NK-92 treated with Interleukin-12 subunit alpha and Interleukin-12 subunit beta, amount 100 ng/mL, for 24 hours (cell line): ENCODE results near the gene SRRM1.
"Not testable (repeated sequence)": the region's sequence is repeated elsewhere in the genome, so short reads cannot be mapped to it uniquely, and the experiment has no call there.

Experiments
- DNase-seq: peaks from one replicate; lab custom pipeline; 2025; lab: John Stamatoyannopoulos, UW

The SRRM1 gene

DNA sequence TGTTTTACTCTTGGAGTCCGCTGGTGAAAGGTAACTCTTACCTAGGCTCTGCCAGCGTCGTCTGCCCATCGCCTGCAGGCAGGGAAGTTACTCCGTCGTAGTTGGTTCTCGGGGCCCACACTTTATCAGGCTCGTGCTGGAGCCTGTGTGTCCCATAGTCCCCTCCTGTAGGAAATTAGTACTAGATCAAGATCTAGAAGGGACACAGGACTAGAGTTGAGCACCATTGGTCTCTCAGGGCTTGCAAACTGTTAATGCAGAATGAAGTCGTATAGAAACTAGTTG is 940 bp downstream of the SRRM1 start:
- no peak for DNase-seq

DNA sequence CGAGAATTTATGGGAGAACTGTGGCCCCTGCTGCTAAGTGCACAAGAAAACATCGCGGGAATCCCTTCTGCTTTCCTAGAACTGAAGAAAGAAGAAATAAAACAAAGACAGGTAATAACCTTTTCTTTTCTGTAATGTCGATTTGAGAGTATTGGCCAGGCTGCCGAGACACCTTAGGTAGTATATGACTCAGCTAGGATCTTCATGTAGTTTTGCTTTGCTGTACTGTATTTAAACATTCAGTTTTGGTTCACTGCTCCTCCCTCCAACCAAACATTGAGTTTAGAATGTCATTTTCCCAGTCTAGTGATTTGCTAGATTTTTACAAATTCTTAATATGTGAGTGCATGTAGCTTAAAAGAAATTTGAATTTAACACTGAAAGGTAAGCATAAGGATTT is 5.8 kb downstream of the SRRM1 start:
- DNase-seq: no peak

DNA sequence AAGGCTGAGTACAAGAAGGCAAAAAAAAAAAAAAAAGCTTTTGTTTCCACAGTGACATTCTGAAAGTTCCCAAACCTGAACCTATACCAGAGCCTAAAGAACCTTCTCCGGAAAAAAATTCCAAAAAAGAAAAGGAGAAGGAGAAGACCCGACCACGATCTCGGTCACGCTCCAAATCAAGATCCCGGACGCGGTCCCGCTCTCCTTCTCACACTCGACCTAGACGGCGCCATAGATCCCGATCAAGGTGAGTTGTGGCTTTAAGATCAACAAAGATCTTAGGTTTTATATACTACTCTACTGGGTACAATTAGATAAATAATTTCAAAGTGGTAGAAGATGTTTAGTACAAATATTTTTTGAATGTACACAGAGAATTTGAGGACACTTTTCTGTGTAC is 9.3 kb downstream of the SRRM1 start:
- DNase-seq: no peak

- DNase-seq: no peak
Observed at GRCh38 chr1:24654010-24654409, 10.9 kb downstream of the SRRM1 start.

GRCh38 chr1:24656046-24656445 is 12.9 kb downstream of the SRRM1 start:
- DNase-seq: no peak

DNA sequence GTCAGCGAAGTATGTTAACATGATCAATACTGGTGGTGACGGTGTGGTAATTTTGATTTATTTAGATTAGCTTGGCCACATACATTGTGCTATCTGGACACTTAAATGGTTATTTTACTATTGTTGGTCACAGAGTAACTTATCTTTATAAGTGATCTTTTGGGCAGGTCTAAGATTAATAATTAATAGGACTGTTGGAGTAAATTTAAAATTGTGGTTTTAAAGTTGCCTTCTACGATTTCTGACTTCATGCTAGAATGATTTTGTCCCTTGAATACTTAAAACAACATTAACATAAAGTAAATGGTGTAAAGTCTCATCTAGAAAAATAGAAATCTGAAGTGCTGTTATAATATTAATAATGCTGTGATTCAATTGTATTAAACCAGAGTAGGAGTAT is 14.7 kb downstream of the SRRM1 start:
- DNase-seq: no peak

GRCh38 chr1:24659166-24659904 is 16.2 kb downstream of the SRRM1 start:
- DNase-seq: no peak

DNA sequence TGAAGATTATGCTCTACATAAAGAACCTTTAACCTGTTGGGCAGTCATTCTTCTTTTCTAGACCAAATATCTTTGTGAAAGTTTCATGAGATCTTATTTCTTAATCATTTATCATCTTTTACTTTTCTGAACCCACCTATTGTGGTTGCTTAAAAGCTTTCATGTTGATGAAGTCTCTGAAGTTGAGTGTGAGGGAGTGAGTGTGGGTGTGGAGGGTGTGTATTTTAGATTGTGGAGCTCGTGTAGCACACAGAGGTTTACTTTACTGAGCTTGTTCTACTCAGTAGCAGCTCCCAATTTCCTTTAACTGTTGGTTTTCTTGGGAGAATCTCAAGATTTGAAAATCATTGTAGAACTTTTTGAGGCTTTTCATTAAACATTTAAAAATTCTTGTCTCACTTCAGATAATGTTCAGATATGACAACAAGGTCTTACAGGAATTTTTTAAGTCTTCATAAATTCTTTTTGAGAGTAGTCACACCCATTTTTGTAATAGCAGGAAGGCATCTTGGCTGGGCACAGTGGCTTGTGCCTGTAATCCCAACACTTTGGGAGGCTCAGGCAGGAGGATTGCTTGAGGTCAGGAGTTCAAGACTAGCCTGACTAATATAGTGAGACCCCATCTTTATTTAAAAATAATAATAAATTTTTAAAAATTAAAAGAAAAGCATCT is 17.0 kb downstream of the SRRM1 start:
- no peak for DNase-seq

DNA sequence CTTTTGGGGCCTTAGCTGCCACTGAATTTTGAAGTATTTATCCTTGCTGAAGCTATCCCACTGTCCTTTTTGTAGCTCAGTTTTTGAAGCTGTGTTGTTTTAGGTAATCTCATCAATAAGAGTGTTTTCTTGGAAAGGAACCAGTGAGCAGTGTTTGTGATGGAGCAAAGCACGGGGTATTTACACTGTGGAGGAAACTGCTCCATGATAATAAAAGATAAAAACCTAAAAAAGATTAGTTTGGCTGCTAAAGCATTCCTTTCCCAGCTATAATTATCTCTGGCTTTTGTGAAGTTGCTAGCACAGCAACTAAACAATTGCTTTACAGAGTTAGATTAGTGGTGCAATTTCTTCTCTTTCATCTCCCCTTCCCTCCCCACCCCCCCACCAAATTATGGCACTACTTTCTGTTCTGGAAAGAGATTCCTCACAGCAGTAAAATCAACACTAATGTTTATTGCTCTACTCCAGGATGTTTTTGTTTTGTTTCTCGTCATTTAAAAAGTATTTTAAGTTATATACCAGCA is 21.5 kb downstream of the SRRM1 start:
- DNase-seq: no peak

DNA sequence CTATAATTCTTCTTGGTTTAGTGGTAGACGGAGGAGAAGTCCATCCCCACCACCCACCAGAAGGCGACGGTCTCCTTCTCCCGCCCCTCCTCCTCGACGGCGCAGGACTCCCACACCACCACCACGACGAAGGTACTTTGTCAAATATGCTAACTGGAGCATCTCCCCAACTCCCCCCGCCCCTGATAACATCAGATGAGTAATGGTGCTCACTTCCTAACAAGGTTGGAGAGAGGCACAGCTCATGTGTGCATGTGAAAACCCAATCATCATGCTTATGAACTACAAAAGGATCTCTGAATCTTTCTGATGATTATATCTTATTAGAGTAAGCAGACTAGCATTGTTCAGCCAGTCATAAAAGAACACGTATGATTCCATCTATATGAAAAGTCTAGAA is 23.7 kb downstream of the SRRM1 start:
- DNase-seq: no peak

DNA sequence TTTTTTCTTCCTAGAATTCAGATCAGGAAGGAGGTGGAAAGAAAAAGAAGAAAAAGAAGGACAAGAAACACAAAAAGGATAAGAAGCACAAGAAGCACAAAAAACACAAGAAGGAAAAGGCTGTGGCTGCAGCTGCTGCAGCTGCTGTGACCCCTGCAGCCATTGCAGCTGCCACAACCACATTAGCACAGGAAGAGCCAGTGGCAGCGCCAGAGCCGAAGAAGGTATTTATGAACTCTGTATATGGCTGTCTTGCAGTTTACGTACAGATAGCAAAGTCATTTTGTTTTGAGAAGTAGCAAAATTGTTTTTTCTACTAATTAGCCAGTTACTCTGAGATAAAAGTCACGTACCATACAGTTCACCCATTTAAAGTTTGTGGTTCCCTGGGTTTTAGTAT is 28.3 kb downstream of the SRRM1 start:
- DNase-seq: not testable (repeated sequence)

- DNase-seq: not testable (repeated sequence)
Observed at GRCh38 chr1:24672686-24673085, 29.6 kb downstream of the SRRM1 start.

- no peak for DNase-seq
Observed at GRCh38 chr1:24673341-24673740, 30.2 kb downstream of the SRRM1 start.

GRCh38 chr1:24678421-24678820 is 35.3 kb downstream of the SRRM1 start:
- not testable (repeated sequence) for DNase-seq

GRCh38 chr1:24679725-24680124 is 36.6 kb downstream of the SRRM1 start:
- no peak for DNase-seq

DNA sequence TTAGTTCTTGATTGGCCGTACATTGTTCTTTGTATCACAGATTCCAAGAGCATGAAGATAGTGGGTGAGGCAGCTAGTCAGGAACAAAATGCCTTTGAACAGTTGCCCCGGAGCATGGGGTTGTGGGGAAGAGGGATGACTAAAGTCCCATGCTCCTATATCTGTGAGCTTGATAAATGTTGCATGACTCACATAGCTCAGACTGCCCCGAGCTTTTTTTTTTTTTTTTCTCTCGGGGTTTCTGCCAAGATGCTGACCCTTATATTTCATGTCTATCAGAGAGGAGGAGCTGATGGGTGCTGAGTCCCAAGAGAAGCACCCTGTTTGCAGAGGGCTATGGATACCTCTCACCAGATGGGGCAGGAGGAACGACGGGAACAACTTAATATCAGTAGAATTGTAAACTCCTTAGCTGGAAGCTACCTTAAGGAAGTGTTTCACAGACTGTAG is 40.6 kb downstream of the SRRM1 start:
- DNase-seq: no peak

DNA sequence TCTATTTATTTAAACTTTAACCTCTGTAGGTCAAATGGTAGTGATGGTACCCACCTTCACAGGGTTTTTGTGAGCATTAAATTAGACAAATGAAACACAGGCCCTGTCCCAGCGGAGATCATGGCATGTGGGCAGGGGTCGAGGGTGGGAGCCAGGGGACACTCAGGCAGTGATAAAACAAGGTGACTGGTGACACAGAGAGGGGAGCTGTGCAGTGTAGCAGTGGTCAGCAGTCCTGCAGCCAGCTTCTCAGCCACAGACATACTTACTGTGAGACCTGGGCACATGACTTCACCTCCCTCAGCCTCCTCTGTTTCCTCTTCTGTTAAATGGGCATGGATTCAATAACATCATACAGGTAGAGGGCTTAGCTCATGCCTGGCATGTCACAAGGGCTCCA is 44.9 kb downstream of the SRRM1 start:
- no peak for DNase-seq

DNA sequence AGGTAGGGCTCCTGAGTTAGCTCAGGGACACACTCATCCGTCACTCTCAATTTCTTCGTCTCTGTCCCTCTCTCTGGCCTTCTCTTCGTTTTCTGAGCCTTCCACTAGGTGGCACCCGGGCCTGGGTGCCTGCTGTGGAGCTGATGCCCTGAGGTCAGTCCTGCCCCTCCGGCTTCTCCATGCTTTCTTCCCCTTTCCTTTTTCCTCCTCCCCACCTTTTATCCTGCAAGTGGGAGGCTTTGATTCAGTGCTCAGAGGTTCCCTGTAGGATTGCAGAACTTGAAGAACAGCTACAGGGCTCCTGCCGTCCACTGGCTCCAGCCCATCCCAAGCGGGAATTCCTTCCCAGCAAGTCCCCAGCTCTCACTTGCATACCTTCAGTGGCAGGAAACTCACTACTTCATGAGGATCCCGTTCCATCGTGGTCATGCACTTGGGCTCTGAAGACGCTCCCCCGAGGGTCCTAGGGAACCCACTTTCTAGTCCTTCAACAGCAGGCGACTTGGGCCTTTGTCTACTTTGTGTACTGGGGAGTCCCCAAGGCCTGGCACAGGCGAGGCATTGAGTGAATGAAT is 45.6 kb downstream of the SRRM1 start:
- peak; percentile 22 for DNase-seq

DNA sequence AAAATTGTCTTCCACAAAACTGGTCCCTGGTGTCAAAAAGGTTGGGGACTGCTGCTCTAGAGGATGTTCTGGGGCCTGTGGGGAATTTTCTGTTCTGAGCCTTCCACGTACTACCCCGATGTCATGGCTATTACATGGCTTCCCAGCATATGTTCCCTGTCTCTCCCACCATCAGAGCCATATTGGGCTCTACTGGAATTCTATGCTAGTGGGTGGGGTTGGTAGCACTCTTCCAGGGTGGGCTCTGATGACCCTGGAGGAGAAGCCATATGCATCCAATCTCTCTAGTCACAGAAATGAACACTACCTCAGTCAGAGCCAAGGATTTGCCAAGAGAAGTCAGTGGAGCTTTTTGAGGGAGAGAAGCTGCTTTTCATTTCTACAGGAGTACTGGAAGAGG is 47.9 kb downstream of the SRRM1 start:
- no peak for DNase-seq

DNA sequence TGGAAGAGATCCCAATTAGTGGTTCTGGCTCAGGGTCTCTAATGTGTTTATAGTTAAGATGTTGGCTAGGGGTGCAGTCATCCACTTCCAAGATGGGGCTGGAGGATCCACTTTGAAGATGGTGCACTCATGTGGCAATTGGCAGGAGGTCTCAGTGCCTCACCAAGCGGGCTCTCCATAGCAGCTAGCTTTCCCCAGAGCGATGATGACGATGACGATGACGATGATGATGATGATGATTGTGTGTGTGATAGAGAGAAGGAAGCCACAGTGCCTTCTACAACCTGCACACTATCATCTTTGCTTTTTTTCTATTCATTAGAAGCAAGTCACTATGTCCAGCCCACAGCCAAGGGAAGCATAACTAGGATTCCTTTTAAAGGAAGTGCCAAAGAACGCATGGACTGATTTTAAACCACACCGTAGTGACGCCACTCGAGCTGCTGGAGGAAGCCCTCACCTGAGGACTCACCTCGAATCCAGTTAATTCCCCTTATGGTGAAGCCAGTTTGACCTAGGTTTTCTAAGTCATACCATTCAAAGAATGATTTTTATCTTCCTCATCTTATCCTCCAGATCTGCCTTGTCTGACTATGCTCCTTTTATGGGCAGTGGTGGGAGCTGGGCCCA is 49.4 kb downstream of the SRRM1 start:
- DNase-seq: no peak

DNA sequence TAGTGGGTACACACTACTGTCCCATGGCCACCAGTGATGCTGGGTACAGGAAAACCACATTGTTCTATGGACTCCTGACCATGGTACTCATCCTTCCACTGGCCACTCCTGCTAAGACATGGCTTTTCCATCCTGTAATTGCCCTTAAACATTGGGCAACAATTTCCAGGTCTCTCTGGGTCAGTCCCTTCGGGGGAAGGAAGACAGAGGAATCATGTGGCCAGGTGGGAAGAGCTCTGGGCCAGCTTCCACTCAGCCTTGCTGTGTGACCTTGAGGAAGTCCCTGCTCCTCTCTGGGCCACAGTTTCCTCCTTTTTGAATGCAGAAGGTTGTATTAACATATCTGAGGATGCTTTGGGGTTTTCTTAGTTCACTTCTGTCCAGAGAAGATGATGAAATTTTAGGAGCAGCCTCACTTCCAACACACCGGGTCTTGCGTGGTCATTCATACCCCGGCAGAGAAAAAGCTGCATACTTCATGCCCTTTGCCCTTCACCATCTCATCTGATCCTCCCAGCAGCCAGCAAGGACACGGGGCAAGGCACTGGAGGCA is 50.8 kb downstream of the SRRM1 start:
- no peak for DNase-seq

- DNase-seq: no peak
Observed at GRCh38 chr1:24694380-24694843, 51.3 kb downstream of the SRRM1 start.
